GM18868 (cell line): ENCODE results near the gene CCDC74A.
"Not testable (repeated sequence)": the region's sequence is repeated elsewhere in the genome, so short reads cannot be mapped to it uniquely, and the experiment has no call there.

Experiments used
- ATAC-seq: cut with Tn5 transposase; IDR thresholded peaks from one replicate; pipeline ENCODE4 v1.9.1; 2021; ENCODE audit warnings: mild to moderate bottlenecking, moderate library complexity; ENCODE audit not compliant: unreplicated experiment

The CCDC74A gene

DNA sequence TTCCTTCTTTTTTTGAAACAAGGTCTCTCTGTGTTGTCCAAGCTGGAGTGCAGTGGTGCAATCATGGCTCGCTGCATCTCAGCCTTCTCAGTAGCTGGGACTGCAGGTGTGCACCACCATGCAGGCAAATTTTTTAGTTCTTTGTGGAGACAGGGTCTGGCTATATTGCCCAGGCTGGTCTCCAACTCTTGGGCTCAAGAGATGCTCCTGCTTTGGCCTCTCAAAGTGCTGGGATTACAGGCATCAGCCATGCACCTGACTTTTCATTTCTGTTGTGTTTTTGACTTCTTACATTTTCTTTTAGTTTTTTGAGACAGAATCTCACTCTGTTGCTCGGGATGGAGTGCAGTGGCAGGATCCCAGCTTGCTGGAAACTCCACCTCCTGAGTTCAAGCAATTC is 2.4 kb upstream of the CCDC74A start:
- ATAC-seq, result not testable (repeated sequence)

GRCh38 chr2:131528981-131529863 is 1.5 kb downstream of the CCDC74A start:
- ATAC-seq, result peak; percentile 68

DNA sequence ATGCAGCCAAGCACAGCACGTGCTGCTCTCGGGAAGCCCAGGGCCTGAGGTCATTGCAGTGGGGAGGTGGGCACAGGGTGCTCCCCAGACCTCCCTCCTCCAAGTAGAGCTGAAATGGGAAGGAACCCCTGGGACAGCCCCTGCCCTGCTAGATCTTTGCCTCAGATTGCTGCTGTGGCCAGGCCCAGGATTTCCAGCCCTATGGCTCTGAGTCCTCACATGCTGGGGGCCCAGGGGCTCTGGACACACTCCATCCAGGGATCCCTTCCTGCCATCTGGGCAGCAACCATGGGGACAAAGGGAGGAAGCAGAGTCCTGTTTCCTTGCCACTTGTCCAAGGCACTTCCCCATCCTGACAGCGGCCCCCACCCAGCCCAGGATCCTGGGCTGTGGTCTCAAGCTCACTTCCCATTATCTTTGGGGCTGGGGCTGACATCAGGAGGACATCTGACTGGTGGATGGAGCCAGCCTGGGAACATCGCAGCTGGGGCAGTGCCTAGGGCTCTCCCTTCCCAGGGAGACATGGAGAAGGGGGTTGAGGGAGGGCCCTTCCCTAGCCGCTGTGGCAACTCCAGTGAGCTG is 2.3 kb downstream of the CCDC74A start:
- ATAC-seq, result not testable (repeated sequence)

- not testable (repeated sequence) for ATAC-seq
Observed at GRCh38 chr2:131530626-131531344, 3.1 kb downstream of the CCDC74A start.

DNA sequence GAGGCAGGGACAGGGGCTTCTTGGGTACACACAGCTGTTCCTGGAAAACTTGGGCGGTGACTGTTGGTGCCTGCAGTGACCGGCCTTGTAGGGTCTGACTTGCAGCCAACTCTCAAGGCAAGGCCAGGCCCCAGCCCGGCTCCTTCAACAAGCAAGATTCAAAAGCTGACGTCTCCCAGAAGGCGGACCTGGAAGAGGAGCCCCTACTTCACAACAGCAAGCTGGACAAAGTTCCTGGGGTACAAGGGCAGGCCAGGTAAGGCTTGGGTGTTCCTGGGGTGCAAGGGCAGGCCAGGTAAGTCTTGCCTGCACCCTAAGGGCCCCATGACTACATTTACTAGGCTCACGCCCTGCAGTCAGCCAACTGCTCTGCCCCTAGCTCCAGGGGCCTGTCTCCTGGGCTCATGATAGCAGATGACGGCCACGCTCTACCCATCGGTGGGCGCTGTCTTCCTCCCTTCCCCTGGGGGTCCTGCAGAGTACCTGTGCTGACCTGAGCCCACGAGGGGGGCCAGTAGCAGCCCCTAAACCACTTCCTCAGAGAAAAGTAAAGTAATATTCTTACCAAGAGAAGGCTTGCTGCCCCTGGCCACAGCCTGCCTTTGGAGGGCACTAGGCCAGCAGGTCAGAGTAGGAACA is 4.0 kb downstream of the CCDC74A start:
- ATAC-seq, result not testable (repeated sequence)

- not testable (repeated sequence) for ATAC-seq
Observed at GRCh38 chr2:131532723-131533608, 5.3 kb downstream of the CCDC74A start.

- not testable (repeated sequence) for ATAC-seq
Observed at GRCh38 chr2:131533609-131534316, 6.1 kb downstream of the CCDC74A start.

GRCh38 chr2:131534317-131534672 is 6.6 kb downstream of the CCDC74A start:
- not testable (repeated sequence) for ATAC-seq

DNA sequence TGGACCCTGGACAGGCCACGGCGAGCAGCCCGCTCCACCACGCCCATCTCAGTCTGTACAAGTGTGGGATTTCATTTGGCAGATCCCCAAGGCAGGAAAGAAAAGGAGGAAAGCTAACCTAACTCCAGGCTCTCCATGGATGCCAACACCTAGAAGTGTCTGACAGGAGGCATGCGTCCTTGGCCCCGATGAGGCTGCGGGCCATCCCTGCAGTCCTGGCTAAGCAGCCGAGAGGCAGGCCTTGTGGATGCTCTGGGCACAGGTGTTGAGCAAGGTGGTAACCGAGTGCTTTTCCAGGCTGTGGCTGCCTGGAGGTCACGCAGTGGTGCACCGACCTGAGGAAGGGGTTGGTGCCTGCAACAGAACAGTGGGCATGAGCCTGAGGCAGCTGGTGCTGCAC is 7.3 kb downstream of the CCDC74A start:
- ATAC-seq, result not testable (repeated sequence)

DNA sequence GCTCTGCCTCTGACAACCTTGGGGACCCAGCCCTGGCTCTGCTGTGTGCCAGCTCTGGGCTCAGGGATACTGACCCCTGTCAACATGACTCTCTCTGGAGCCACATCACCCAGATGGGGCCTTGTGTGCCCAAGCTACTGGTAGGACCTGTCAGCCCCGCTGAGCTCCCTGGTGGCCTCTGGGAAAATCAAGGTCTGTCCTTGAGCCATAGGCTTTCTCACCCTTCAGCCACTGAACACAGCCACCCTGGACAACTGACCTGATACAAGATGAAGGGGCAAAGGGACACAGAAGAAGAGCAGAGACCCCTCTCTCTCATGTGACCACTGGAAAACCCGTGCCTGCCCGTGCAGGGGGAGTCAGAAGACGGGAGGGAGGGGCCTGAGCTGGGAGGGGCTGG is 7.8 kb downstream of the CCDC74A start:
- no peak for ATAC-seq

DNA sequence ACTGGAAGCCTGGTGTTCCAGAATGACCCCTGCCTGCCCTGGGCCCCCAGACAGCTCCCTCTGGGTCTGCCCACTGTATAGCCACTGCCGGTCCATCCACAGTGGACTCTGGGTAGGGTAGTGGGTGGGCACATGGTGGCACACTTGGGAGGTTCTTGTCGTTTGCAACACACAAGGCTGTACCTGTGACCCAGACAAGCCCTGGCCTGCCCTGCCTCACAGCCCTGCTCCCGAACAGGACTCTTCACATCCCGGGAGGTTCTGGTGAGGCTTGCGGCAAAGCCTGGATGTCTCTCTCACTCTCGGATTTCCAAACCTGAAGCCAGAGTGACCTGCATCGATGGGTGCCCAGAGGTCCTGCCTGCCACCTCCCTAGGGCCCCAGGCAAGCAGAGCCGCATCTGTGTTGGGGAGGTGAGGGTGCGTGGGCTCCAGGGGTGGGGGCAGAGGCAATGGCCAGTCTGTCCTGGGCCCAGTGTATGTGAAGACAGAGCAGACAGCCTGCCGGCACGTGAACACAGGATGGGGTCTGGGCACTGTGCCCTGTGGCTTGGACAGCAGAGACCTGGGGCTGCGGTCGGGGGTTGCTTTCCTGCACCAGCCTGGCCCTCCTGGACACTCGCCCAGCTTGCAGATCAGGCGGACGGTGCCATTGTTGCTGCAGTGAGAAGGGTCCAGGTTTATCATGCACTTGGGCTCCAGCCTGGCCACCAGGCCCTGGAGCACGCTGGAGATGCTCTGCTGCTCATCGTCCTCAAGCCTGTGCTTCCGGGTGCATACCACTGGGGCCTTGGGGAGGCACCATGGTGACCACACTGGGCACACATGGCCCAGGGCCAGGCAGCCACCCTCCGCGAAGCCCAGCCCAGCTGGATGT is 8.5 kb downstream of the CCDC74A start:
- not testable (repeated sequence) for ATAC-seq

DNA sequence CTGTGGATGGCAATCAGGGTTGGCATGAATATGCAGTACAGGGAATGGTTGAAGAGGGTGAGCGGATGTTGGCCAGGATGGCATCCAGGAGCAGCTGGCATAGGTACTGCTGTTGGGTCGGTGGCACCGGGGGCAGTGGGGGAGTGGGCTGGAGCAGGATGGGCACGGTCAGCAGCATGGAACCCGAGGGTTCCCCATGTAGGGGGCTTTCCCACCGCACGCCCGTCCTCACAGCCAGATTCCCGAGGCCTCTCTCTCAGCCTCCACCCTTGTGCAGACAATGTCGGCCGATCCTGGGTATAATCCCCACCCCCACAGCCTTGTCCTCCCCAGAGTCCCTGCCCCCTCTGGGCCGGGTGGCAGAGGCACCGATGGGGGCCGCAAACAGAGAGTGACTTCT is 9.2 kb downstream of the CCDC74A start:
- ATAC-seq, result not testable (repeated sequence)

DNA sequence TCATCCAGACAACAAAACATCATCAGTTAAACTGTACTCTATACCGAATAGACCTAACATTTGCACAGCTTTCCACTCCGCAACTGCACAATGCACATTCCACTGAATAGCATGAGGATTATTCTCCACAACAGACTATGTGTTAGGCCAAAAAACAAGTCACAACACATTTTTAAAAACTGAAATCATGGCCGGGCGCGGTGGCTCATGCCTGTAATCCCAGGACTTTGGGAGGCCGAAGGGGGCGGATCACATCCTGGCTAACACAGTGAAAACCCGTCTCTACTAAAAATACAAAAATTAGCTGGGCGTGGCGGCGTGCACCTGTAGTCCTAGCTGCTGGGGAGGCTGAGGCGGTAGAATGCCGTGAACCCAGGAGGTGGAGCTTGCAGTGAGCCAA is 11.2 kb downstream of the CCDC74A start:
- not testable (repeated sequence) for ATAC-seq

DNA sequence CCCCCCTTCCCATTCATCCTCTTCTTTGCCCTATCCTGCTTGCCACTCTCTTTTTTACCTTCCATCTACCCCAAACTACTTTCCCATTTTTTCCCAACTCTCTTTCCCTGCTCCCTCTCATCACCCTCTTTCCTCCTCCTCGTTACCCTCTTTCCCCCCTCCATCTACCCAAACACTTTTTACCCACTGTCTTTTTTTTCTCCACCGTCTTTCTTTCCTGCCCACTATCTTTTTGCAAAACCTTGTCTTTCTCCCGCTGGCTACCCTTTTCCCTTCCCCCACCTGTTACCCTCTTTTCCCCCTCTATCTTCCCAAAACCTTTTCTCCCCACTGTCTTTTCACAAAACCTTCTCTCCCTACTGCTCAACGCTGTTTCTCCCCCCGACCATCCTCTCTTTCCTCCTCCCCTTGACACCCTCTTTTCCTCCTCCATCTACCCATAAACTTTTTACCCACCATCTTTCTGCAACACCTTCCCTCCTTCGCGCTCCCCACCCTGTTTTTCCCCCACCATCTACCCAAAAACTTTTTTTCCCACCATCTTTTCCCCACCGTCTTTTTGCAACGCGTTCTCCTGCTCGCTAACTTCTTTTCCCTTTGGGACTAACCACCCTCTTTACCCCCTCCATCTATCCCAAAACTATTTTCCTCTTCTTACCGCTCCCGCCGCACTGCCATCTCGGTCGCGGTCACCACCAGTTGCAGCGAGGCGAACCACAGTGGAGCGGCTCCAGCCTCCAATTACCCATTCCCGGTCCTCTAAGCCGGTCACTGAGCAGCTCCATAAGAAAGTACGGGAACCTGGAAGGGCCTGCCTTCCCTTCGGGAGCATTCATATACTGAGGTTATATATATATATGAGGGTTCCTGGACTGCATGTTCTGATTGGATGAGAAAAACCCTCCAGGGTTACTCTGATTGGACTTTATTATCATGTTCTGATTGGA is 15.0 kb downstream of the CCDC74A start:
- ATAC-seq, result no peak

- no peak for ATAC-seq
Observed at GRCh38 chr2:131543385-131543891, 15.8 kb downstream of the CCDC74A start.

GRCh38 chr2:131544006-131544812 is 16.5 kb downstream of the CCDC74A start:
- ATAC-seq, result not testable (repeated sequence)
